ENCODE data around the gene MAGI1. TPM values are rescaled to one million over a fixed set of nuclear protein-coding genes. Genes with fewer than 3 reads are reported as not detected.

Gene MAGI1
- polyA plus RNA-seq, 1 of the 3 experiments (the other 2 are of a cell fraction): 10.3 TPM

GRCh38 chr3:65879372-65879771, 159.3 kb downstream of the MAGI1 start:
- H3K4me1 ChIP-seq (ENCODE audit: control insufficient read depth in 1 of 2, insufficient read depth in 2 of 2, low read depth in 1 of 2, low read length in 1 of 2): peaks cover 0 to 4% of the 10 kb centered on the region in 2 experiments; a peak in 1 of 4 replicates
- no peak for DNase-seq
- no peaks in the 10 kb centered on the region for H3K36me3 ChIP-seq (replicated peaks in 1 of 2; ENCODE audit: control insufficient read depth in 1 of 2, insufficient read depth in 2 of 2, low read length in 1 of 2)
- H3K9me3 ChIP-seq: no peaks in the 10 kb centered on the region
- TF ChIP-seq FOXM1 (IDR thresholded peaks at IDR 0.05; ENCODE audit: low read depth): no peak
- TF ChIP-seq YY1 (IDR thresholded peaks at IDR 0.05; ENCODE audit: low read depth): no peak
- TF ChIP-seq JUND (IDR thresholded peaks at IDR 0.05): no peak
- no peak for TF ChIP-seq CTCF (IDR thresholded peaks at IDR 0.05)
- no peak for TF ChIP-seq POLR2AphosphoS5 (IDR thresholded peaks at IDR 0.05; ENCODE audit: low read depth, low read length)
- no peak for TF ChIP-seq PBX3 (IDR thresholded peaks at IDR 0.05)
- TF ChIP-seq REST (IDR thresholded peaks at IDR 0.05; ENCODE audit: low read depth, low read length): no peak
- no peak for TF ChIP-seq NRF1 (IDR thresholded peaks at IDR 0.05; ENCODE audit: low read depth, low read length)
- no peak for TF ChIP-seq FOXJ3 (CRISPR knock-in tag; IDR thresholded peaks at IDR 0.05)
- TF ChIP-seq CHD2 (IDR thresholded peaks at IDR 0.05; ENCODE audit: low read length, partially characterized antibody): no peak
- TF ChIP-seq RXRA (IDR thresholded peaks at IDR 0.05; ENCODE audit: borderline replicate concordance, low read depth): no peak
- TF ChIP-seq IRF3 (IDR thresholded peaks at IDR 0.05; ENCODE audit: low read depth, low read length): no peak
- H3K27ac ChIP-seq (ENCODE audit: low read depth in 2 of 2, low read length in 1 of 2): no peak overlapping the region
- H3K9me2 ChIP-seq: no peaks in the 10 kb centered on the region
- H3F3A ChIP-seq (replicated peaks; ENCODE audit: insufficient read depth): no peaks in the 10 kb centered on the region
- CTCF ChIA-PET: no interaction called here
- no peak overlapping the region for H3K4me2 ChIP-seq
- H2AFZ ChIP-seq (ENCODE audit: low read depth): no peak overlapping the region
- 100% methylated on average over 1 of the region's 1 CpG for WGBS (ENCODE audit: low lambda C conversion rate)
- H3K4me3 ChIP-seq (ENCODE audit: low read depth in 2 of 2, low read length in 1 of 2): no peak overlapping the region
- peaks cover 62% of the 10 kb centered on the region; the same call in 1 of the 2 replicates for H3K79me2 ChIP-seq (ENCODE audit: insufficient read depth)
- H3K27me3 ChIP-seq (ENCODE audit: insufficient read depth): no peaks in the 10 kb centered on the region
- peaks cover 8% of the 10 kb centered on the region; the same call in 1 of the 2 replicates for H4K20me1 ChIP-seq (ENCODE audit: insufficient read depth)
- H3K9ac ChIP-seq: no peak overlapping the region
- POLR2A ChIA-PET: no interaction called here

Data from SK-N-SH (cell line).